GM19372 (cell line): Measurements from ENCODE around the gene TAL1.

Experiments
- ATAC-seq: cut with Tn5 transposase; IDR thresholded peaks from one replicate; pipeline ENCODE4 v1.9.1; 2021; ENCODE audit warnings: mild to moderate bottlenecking, low read depth, moderate library complexity; ENCODE audit not compliant: unreplicated experiment

The TAL1 gene

DNA sequence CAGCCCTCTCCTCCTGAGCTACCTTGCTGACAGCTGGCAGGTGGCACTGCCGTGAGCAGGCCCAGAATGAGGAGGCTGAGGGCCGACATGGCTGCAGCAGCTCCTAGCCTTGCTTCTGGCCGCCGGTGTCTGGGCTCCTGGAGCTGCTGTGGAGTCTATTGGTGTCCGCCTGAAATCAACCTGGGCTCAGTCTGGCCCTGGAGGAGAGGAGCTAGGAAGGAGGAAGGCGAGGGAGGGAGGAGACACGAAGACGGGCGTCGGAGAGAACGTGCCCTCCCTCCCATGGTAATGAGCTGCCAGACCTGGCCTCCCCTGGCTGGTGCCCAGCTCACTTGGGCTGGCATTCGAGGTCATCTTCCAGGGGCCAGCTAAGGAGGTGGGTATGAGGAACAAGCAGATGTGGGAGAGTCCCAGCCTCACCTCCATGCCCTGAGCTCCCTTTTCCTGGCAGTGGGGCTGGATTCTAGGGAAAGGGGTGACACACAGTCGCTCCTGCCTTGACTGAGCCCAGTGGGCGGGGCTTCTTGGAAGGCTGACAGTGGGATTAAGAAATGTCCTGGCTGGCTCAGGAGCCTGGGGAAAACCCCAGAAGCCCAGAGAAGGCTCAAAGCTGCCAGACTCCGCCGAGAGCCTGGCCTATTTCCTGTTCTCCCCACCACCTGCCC lies 42.0 kb downstream of the TAL1 start, which contains the start of gene PDZK1IP1:
TSS of gene PDZK1IP1 (minus strand) at position 193 of the 665 bp plus-strand sequence. CDS start at position 89, 104 bp downstream.
- no peak for ATAC-seq

DNA sequence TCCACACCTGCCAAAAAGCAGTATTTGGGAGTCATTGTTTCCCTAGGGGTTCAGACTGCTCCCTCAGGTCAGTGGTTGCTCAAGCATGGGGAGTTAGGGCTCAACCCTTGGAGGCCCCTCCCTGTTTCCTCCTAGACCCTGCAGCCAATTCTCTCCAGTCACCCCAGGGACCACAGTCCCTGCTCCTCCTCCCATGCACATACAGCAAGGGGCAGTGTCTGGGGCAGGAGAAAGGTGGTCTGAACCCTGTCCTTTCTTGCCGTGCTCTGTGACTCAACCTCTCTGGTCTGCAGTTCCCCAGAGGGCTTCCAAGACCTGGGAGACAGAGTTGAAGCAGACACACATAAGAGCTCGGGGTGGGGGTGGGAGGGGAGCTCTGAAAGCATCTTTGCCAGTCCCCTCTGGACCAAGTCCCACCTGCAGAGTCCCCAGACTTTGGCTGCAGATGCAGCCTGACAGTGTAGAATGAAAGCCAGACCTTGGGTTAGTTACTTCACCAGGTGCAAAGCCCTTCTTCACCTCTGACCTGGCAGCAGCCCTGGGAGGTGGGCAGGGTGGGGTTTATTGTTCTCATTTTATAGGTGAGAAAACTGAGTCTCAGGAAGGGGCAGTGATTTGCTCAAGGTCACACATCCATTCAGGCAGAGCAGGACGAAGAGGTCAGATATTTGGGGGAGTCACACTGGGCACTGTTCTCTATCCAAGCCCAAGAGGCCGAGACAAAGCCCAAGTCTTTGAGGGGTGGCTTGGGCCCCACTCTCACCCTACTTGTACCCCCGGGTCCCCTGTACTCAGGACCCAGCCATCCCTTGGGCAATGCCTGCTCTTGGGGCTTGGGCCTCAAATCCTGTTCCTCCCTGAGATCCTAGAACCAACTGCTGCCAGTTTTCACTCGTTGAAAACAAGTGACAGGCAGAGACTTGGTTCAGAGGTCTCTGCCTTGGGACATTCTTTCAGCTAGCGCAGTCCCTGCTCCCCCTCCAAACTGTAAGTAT lies 42.9 kb downstream of the TAL1 start:
- no peak for ATAC-seq

DNA sequence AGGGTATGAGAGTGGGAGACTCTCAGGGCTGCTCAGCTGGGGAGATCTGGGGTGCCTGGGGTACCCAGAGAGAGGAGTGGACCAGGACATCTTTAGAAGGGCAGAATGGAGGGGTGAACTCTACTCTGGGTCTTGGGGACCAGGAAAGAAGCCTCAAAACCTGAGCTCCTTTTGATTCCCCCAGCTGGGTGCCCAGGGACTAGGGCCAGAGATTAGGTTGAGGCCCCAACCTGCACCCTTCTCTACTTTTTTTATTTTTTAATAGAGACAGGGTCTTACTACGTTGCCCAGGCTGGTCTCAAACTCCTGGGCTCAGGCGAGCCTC lies 44.1 kb downstream of the TAL1 start:
- no peak for ATAC-seq

DNA sequence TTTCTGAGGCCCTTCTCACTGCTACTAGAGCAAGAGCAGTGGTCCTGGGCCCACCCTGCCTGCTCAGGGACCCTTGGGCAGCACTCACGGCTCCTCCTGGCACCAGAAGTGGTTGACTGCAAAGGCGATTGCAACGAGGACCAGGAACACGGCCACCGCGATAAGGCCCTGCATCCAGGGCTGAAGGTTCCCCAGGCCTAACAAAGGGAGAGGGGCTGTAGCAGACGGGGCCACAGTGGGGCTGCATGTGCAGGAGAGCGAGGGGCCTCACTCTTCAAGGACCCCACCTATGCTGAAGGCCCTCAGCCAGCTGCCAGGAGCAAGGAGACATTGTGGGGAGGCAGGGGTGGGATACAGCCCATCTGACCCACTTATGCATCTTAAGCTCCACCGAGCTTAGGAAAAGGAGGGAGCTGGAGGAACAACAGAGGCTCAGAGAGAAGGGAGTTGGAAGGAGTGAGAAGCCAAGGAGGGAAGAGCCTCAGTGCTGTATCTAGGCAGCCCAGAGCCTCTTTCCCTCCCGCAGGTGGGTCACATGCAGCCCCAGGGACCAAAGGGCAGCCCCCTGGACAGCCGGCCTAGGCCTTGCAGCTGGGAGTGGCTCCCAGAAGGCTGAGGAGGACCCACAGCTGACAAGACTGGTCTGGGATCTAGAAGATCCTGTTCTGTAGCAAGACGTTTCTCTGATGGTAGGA lies 44.6 kb downstream of the TAL1 start:
- ATAC-seq, result no peak

DNA sequence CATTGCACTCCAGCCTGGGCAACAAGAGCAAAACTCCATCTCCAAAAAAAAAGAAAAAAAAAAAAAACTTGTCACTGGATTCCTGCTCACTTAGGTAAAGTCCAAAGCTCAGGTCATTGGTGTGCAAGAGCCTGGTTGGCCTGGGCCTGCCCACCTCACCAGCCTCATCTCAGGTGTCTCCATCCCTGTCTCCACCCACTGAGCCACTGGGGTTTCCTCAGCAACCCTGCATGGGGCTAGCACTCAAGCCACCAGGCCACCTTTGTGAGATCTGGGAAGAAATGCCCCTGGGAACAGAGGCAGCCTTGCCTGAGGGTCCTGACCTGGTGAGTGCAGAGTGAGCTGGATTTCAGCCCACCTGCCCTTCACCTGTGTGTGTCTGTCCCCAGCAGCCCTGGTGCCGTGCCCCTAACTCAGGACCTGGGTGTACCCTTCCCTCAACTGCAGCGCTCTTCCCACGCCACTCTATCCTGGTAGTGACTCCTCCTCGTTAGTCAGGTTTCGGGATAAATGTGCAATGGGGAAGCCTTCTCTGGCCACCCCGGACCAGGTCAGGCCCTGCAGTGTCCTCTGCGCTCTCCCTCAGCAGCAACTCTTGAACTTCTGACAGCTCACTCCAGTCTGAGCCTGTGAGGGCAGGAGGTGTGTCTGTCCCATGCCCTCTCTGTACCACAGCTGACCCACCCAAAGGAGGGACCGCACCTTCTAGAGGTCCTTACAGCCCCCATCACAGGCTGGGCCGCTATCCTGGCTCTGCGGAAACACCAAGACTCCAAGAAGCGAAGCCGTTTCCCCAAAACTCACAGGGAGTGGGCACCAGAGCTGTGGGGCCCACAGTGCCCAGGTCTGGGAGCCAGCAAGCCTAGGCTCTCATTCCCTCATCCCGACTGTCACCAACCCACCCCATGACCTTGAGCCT lies 45.5 kb downstream of the TAL1 start:
- ATAC-seq, result no peak

DNA sequence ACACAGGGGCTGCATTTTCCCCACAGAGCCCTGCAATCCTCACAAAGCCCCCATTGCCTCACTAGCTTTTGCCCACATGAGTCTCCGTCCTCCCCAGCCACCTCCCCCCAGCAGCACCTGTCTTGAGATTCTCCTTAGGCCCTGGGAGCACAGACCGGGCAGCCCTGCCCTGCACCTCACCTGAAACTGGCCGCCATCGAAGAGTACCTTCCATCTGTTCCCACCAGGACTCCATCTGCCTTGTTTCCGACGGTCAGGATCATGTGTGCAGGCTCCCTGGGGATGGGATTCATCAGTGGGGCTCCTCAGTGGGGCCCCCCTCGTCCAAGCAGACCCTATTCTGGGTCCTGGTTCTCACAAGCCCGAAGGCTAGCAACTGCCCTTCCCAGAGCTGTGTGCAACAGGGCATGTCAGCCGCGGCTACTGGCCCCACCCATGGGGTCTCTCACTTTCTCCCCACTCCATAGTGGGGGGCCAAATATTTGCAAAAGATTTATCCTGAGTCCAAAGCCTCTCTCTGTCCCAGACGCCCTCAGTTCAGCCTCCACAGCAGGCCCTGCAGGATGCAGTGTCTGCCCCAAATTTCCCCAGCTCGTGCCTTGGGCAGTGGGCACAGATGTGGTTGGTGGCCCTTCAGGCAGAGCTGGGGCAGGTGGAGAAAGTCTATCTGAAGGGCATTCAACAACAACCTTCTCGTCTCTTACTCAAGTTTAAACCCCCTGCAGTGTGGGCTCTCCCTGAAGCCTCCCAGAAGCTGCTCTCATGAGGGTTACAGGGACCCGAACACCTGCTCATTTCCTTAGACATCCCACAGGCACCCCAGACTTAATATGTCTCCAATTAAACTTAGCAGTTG lies 47.0 kb downstream of the TAL1 start:
- ATAC-seq, result no peak

DNA sequence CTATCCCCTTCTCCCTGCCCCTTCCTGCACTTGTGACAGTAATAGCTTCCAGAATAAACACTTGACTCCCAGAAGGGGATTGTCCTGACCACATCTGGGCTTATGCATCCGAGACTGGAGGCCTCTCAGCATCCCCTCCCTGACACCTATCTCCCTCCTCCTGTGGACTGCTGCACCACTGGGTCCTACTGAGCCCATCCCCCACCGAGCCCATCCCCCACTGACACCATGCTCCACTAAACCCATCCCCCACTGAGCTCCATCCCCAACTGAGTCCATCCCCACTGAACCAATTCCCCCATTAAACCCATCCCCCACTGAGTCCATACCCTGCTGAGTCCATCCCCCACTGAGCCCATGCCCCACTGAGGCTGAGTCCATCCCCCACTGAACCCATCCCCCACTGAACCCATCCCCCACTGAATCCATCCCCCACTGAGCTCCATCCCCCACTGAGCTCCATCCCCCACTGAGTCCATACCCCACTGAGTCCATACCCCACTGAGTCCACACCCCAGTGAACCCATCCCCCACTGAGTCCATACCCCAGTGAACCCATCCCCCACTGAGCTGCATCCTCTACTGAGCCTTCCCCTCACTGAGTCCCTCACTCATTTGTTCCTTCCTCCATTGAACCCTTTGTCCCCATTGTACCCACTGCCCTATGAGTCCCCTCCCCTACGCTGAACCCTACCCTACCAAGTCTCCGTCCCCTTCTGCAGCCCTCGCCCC lies 47.8 kb downstream of the TAL1 start:
- no peak for ATAC-seq

DNA sequence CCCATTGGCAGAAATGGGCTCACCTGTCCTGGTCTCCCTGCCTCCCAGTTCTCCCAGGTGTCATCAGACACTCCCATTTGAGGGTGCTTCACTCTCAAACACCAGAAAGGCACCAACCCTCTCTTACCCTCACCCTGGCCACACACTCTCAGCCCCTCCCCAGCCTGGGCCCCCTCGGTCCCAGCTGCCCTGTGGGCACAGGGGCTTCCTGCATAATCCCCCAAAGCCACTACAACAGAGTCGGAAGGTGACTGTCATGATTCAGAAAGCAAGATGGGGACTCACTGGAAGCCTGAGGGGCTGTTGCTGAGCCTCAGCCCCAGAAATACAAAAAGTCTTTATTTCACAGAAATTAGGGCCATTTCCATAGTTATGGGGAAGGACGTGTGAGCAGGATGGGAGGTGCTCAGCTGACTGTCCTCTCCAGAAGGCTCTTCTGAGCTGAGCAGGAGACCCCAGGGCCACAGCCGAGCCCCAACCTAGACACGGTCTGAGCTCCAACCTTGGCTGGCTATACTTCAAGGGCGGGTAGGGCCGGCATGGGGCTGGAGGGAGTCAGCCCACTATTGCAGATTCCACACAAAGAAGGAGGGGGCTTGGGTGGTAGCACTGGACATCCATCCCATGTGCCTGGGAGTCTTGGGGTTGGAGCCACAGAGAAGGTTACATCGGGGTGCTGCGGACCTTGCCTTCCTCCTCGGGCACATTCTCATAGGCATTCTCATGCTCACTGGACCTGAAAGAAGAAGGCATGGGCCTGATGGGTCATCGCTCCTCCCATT lies 48.5 kb downstream of the TAL1 start:
- no peak for ATAC-seq

DNA sequence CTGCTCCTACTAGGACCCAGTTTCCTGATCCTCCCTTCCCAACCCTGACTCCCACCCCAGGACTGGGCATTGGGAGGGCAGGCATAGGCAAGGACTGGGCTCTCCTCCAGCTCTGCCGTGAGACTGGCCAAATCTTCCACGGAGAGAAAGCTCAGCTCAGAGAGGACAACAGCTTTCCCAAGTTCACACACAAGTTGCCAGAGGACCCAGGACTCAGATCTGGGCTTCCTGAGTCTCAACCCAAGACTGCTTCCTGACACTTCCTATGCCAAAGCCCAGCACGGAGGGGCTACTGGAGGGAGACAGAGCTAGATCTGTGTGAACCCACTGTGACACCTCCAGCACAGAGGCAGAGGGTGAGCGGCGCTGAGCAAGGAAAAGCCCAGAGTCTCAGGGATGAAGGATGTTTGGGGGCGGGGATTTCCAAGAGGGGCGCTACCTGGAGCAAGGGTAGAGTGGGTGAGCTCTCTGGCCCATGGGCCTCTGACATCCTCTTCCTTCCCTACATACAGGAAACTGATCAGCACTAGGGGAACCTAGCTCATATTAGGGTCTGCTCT lies 49.3 kb downstream of the TAL1 start:
- ATAC-seq, result no peak

DNA sequence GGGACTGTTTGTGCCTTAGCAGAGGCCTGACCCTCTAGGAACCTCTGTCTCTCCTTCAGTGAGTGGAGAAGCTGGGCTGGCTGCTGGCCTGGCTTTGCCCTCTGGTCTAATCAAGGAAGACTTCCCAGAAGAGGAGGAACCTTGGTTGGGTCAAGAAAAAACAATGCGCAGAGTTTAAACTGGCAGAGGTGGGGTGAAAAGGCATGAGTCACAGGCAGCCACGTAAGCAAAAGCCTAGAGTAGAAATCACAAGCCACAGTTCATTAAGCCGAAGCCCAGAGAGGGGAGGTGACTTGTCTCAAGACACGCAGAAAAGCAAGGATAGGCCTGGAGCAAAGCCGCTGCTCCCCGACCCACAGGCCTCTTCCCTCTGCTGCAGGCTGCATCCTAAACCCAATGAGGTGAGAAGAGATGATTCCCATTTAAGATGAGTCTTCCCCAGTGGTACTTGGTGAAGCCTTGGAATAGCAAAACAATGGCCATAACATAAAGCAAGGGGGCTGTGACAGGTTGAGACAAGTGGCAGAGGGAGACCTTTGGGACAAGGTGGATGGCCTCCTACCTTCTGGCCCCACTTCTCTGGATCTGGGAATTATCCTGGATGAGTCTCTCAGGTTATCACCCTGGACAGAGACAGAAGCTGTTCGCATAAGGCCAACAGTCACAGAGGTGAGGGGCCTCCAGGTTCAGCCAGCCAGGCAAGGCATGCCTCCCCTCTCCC lies 49.9 kb downstream of the TAL1 start:
- ATAC-seq, result no peak

DNA sequence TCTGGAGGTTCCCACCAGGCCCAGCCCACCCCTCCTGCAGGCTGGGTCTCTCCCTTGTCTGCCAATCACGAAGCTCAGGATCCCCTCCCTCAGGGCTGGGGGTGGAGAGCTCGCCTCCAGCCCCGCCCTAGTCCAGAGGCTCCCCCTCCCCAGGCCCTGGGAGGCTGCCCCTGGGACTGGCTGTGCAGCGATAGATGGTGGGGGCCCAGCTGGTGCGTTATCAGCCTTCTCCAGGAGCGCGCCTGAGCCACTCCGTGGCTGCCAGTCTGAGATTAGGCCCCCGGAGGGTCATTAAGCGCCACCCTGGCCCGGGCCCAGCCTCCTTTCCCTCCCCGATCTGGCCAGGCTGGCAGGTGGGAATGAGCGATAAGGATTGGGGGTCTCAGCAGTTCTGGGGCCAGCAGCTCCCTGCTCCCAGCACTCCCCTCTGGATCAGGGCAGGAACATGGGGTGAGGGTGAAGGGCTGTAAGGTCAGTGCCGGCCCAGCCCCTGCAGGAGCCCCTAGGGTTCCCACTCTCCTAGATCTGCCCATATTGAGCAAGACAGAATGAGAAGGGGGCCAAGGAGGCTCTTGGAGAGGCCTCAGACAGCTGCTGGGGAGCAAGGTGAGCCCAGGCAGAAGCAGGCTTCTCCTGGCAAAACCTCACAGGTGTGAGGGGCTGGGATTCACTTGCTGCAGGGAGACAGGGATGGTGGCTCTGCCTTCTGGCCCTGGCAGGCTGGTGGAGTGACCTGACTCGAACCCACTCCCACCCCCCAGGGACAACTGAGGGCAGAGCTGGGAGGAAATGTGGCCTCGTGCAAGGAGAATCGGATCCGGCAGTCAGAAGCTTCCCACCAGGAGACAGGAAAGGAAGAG lies 50.7 kb downstream of the TAL1 start:
- ATAC-seq, result no peak

DNA sequence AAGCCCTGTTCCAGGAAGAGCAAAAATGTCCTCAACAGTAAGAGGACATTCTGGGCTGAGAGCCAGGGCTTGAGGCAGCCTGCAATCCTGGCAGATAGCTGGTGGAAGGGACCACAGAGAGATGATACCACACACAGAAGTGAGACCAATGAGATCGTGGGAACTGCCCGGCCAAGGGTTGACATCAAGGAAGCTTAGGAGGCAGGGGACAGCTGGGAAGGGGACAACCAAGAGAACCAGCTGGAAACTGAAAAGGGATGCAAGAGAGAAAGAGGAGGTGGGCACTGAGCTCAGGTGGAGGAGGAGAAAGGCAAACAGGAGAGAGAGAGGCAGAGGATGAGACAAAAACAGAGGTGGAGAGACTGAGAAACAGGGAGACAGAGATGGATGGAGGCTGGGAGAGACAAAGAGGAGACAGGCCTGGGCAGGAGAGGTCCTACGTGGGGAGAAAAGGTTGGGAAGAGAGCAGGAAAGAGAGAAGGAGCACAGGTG lies 51.4 kb downstream of the TAL1 start:
- ATAC-seq, result no peak

DNA sequence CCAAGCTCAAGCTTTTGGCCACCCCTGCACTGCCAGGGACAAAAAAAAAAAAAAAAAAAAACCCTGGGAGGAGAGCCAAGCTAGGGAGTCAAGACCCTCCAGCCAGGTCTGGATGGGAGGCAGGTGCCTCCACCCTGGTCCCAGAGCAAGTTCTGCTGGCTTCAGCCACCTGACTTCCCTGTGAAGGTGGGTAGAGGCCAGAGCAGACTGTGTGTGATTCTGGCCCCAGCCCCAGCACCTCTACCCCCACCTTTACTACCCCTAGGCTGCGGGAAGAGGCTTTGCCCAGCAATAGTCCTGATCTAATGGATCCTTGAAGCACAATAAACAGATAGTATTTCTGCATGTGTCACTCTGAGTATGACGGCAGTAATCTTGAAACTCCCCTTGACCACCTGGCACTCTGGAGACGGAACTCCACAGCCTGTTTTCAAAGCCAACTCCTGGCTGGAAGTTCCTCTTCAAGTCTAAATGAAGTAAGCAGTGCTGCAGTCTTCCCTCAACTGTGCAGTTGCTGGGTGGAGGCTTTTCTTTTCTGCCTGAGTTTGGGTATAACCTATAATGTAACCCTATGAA lies 51.9 kb downstream of the TAL1 start:
- no peak for ATAC-seq

DNA sequence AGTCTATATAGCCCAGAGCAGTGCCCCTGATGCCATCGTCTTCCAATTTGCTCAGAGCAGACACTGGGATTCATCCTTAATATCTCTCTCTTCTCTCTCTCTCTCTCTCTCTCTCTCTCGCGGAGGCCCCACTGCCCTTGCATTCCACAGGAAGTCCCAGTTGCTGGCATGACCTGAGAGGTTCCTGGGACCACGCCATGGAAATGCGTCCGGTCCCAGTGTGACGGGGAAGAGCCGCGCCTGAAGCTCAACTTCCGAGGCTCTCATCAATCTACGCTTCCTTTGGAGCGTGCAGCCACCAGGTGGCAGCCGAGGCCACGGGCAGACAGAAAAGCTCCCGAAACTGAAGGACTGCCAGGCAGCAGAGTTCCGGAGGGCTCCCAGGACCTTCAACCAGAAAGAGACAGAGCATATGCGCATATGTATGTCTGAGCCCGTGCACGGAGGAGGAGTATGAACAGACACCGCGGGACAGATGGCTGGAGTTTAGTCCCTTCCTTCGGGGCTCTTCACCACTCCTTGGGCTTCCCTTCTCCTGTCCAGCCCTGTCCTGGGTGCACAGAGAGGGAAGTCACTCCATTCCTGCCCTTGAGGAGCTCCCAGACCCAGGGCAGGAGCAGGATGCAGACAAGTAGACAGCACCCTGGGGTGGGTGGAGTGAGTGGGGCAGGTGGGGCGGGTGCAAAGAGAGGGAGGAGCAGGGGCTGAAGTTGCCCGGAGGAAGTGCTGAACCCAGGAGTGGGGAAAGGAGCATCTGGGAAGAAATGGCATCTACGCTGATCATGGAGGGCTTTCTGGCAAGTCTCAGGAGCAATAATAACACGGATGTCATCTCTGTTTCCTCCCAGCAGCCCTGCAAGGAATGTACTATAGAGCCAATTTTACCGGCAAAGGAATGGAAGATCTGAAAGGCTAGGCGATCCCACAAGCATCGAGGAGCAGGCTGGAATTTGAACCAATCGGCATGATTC lies 52.7 kb downstream of the TAL1 start:
- peak; percentile 87 for ATAC-seq
